ENCODE data around the gene TMEM245.

TMEM245 gene

DNA sequence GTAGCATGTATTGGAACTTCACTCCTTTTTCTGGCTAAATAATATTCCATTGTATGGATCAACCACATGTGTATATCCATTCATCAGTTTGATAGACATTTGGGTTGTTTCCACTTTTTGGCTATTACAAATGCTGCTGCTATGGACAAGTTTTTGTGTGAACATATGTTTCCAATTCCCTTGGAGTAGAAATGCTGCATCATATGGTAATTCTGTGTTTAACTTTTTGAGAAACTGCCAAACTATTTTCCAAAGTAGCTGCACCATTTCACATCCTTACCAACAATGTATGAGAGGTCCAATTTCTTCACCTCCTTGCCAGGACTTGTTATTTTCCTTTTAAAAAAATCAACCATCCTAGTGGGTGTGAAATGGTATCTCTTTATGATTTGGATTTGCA is 38.9 kb upstream of the TMEM245 start:
- Histone ChIP-seq H3K36me3 (ENCODE audit: insufficient read depth, low read length) (no peaks in the 10 kb centered on the region), H2AFZ (ENCODE audit: low read length, unreplicated experiment) (no peak overlapping the region), H3K79me2 (ENCODE audit: control insufficient read depth, insufficient read depth, low read length, unreplicated experiment) (no peaks in the 10 kb centered on the region), H3K27ac (ENCODE audit: low read depth, low read length) (no peak overlapping the region), H3K4me1 (ENCODE audit: control insufficient read depth, insufficient read depth, low read length, unreplicated experiment) (no peaks in the 10 kb centered on the region), H3K4me3 (ENCODE audit: low read depth, low read length) (no peak overlapping the region), H3K27me3 (ENCODE audit: insufficient read depth, low read length) (peaks cover 18% of the 10 kb centered on the region)

DNA sequence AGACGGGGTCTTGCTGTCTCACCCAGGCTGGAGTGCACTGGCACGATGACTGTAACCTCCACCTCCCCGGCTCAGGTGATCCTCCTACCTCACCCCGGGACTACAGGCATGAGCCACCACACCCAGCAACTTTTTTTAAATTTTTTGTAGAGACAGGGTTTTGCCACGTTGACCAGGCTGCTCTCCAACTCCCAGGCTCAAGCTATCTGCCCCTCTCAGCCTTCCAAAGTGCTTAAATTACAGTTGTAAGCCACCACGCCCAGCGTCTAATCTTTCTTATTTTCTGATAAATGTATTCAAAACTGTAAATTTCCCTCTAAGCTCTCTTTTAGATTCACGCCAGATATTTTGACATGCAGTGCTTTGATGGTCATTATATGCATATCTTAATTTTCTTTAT is 37.0 kb upstream of the TMEM245 start:
- Histone ChIP-seq H3K27me3 (ENCODE audit: insufficient read depth, low read length) (peaks cover 13% of the 10 kb centered on the region), H3K79me2 (ENCODE audit: control insufficient read depth, insufficient read depth, low read length, unreplicated experiment) (no peaks in the 10 kb centered on the region), H3K4me1 (ENCODE audit: control insufficient read depth, insufficient read depth, low read length, unreplicated experiment) (no peaks in the 10 kb centered on the region), H3K27ac (ENCODE audit: low read depth, low read length) (no peak overlapping the region), H3K4me3 (ENCODE audit: low read depth, low read length) (no peak overlapping the region), H3K36me3 (ENCODE audit: insufficient read depth, low read length) (no peaks in the 10 kb centered on the region), H2AFZ (ENCODE audit: low read length, unreplicated experiment) (no peak overlapping the region)

- no peak overlapping the region for H3K27ac ChIP-seq (ENCODE audit: low read depth, low read length)
- no peak overlapping the region for H3K4me3 ChIP-seq (ENCODE audit: low read depth, low read length)
- no peaks in the 10 kb centered on the region for H3K79me2 ChIP-seq (ENCODE audit: control insufficient read depth, insufficient read depth, low read length, unreplicated experiment)
- peaks cover 20% of the 10 kb centered on the region; the same call in 1 of the 2 replicates for H3K27me3 ChIP-seq (ENCODE audit: insufficient read depth, low read length)
- no peaks in the 10 kb centered on the region for H3K4me1 ChIP-seq (ENCODE audit: control insufficient read depth, insufficient read depth, low read length, unreplicated experiment)
- H3K36me3 ChIP-seq (ENCODE audit: insufficient read depth, low read length), result no peaks in the 10 kb centered on the region
- no peak overlapping the region for H2AFZ ChIP-seq (ENCODE audit: low read length, unreplicated experiment)
Measured at GRCh38 chr9:109150925-109151545, 31.3 kb upstream of the TMEM245 start.

- Histone ChIP-seq H3K27ac (ENCODE audit: low read depth, low read length) (no peak overlapping the region), H2AFZ (ENCODE audit: low read length, unreplicated experiment) (no peak overlapping the region), H3K4me3 (ENCODE audit: low read depth, low read length) (no peak overlapping the region), H3K4me1 (ENCODE audit: control insufficient read depth, insufficient read depth, low read length, unreplicated experiment) (no peaks in the 10 kb centered on the region), H3K36me3 (ENCODE audit: insufficient read depth, low read length) (no peaks in the 10 kb centered on the region), H3K27me3 (ENCODE audit: insufficient read depth, low read length) (peaks cover 20% of the 10 kb centered on the region; the same call in 1 of the 2 replicates), H3K79me2 (ENCODE audit: control insufficient read depth, insufficient read depth, low read length, unreplicated experiment) (no peaks in the 10 kb centered on the region)
Measured at GRCh38 chr9:109149722-109150121, 30.0 kb upstream of the TMEM245 start.

DNA sequence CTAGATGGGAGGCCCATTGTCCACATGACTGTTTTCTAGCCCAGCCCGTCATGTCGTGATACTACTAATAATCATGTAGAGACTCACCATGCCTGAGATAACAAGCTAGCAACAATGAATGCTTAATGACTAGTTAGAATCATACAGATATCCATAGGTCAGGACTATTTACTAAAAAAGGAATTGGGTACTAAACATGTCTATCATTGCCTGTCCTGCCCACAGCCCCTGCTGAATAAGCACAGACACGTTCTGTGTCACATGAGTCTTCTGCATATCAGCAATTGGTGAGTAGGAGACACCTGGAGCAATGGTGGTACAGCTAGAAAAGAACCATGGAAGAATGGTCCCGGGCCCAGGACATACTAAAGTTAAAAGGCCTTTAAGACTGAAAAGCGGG is 29.3 kb upstream of the TMEM245 start:
- H3K79me2 ChIP-seq (ENCODE audit: control insufficient read depth, insufficient read depth, low read length, unreplicated experiment), result no peaks in the 10 kb centered on the region
- no peak overlapping the region for H3K4me3 ChIP-seq (ENCODE audit: low read depth, low read length)
- H3K4me1 ChIP-seq (ENCODE audit: control insufficient read depth, insufficient read depth, low read length, unreplicated experiment), result peaks cover under 1% of the 10 kb centered on the region
- no peaks in the 10 kb centered on the region for H3K36me3 ChIP-seq (ENCODE audit: insufficient read depth, low read length)
- H3K27ac ChIP-seq (ENCODE audit: low read depth, low read length), result no peak overlapping the region
- H3K27me3 ChIP-seq (ENCODE audit: insufficient read depth, low read length), result peaks cover 16% of the 10 kb centered on the region; the same call in 1 of the 2 replicates
- H2AFZ ChIP-seq (ENCODE audit: low read length, unreplicated experiment), result no peak overlapping the region

DNA sequence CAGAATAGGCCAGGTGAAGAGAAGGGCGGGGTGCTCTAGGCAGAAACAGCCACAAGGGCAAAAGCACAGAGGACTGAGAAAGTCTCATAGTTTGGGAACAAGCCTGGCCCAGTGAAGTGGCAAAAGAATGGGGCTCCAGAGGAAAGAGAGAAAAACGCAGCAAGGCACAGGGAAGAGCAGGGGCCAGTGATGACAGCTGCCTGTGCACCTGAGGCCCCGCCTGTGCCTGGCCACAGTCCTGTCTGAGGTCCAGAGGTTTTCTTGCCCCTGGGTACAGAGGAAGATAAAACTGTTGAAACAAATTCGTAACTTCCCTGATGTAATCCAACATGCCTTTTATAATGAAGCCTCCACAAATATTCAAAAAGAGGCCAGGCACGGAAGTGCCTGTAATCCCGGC is 25.3 kb upstream of the TMEM245 start:
- Histone ChIP-seq H3K36me3 (ENCODE audit: insufficient read depth, low read length) (no peaks in the 10 kb centered on the region), H3K4me3 (ENCODE audit: low read depth, low read length) (no peak overlapping the region), H3K27me3 (ENCODE audit: insufficient read depth, low read length) (0 out of 2 replicates have a peak, but pooled peaks cover 7% of the 10 kb centered on the region), H3K27ac (ENCODE audit: low read depth, low read length) (no peak overlapping the region), H3K4me1 (ENCODE audit: control insufficient read depth, insufficient read depth, low read length, unreplicated experiment) (peaks cover 3% of the 10 kb centered on the region), H2AFZ (ENCODE audit: low read length, unreplicated experiment) (no peak overlapping the region), H3K79me2 (ENCODE audit: control insufficient read depth, insufficient read depth, low read length, unreplicated experiment) (no peaks in the 10 kb centered on the region)

DNA sequence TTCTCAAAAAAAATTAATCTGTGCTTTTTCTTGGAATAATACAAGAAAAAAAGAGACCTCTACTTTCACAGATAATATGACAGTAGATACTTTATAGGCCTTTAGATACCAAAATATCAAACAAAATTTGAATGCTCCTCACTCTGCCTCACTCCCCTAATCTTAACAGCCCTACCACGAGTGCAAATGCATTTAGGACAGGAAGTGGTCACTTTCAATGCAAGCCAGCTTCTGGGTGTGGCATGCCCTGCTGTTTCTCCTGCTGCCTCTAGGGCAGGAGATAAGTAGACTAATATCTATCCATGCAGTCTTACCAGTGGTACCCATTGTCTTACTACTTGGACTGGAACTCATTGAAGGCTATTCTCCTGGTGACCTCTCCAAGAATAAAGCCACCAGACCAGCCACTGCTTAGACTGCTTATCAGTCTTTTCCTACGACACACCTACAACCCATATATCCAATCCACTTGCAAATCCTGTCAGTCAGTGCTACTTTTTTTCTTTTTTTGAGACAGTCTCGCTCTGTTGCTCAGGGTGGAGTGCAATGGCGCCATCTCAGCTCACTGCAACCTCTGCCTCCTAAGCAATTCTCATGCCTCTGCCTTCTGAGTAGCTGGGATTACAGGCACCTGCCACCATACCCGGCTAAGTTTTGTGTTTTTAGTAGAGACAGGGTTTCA is 24.3 kb upstream of the TMEM245 start:
- Histone ChIP-seq H3K4me1 (ENCODE audit: control insufficient read depth, insufficient read depth, low read length, unreplicated experiment) (peaks cover 3% of the 10 kb centered on the region), H3K36me3 (ENCODE audit: insufficient read depth, low read length) (no peaks in the 10 kb centered on the region), H3K27ac (ENCODE audit: low read depth, low read length) (no peak overlapping the region), H2AFZ (ENCODE audit: low read length, unreplicated experiment) (no peak overlapping the region), H3K4me3 (ENCODE audit: low read depth, low read length) (no peak overlapping the region), H3K27me3 (ENCODE audit: insufficient read depth, low read length) (0 out of 2 replicates have a peak, but pooled peaks cover 7% of the 10 kb centered on the region), H3K79me2 (ENCODE audit: control insufficient read depth, insufficient read depth, low read length, unreplicated experiment) (no peaks in the 10 kb centered on the region)

GRCh38 chr9:109141375-109141774 is 21.6 kb upstream of the TMEM245 start:
- Histone ChIP-seq H3K36me3 (ENCODE audit: insufficient read depth, low read length) (no peaks in the 10 kb centered on the region), H3K4me1 (ENCODE audit: control insufficient read depth, insufficient read depth, low read length, unreplicated experiment) (peaks cover 3% of the 10 kb centered on the region), H2AFZ (ENCODE audit: low read length, unreplicated experiment) (no peak overlapping the region), H3K27ac (ENCODE audit: low read depth, low read length) (no peak overlapping the region), H3K27me3 (ENCODE audit: insufficient read depth, low read length) (no peaks in the 10 kb centered on the region), H3K79me2 (ENCODE audit: control insufficient read depth, insufficient read depth, low read length, unreplicated experiment) (no peaks in the 10 kb centered on the region), H3K4me3 (ENCODE audit: low read depth, low read length) (no peak overlapping the region)

GRCh38 chr9:109139851-109140250 is 20.1 kb upstream of the TMEM245 start:
- Histone ChIP-seq H3K4me1 (ENCODE audit: control insufficient read depth, insufficient read depth, low read length, unreplicated experiment) (peaks cover 3% of the 10 kb centered on the region), H2AFZ (ENCODE audit: low read length, unreplicated experiment) (no peak overlapping the region), H3K27ac (ENCODE audit: low read depth, low read length) (no peak overlapping the region), H3K36me3 (ENCODE audit: insufficient read depth, low read length) (no peaks in the 10 kb centered on the region), H3K4me3 (ENCODE audit: low read depth, low read length) (no peak overlapping the region), H3K79me2 (ENCODE audit: control insufficient read depth, insufficient read depth, low read length, unreplicated experiment) (no peaks in the 10 kb centered on the region), H3K27me3 (ENCODE audit: insufficient read depth, low read length) (no peaks in the 10 kb centered on the region)

- Histone ChIP-seq H3K27me3 (ENCODE audit: insufficient read depth, low read length) (no peaks in the 10 kb centered on the region), H3K4me3 (ENCODE audit: low read depth, low read length) (no peak overlapping the region), H3K79me2 (ENCODE audit: control insufficient read depth, insufficient read depth, low read length, unreplicated experiment) (no peaks in the 10 kb centered on the region), H3K27ac (ENCODE audit: low read depth, low read length) (no peak overlapping the region), H3K4me1 (ENCODE audit: control insufficient read depth, insufficient read depth, low read length, unreplicated experiment) (no peaks in the 10 kb centered on the region), H2AFZ (ENCODE audit: low read length, unreplicated experiment) (no peak overlapping the region), H3K36me3 (ENCODE audit: insufficient read depth, low read length) (no peaks in the 10 kb centered on the region)
Measured at GRCh38 chr9:109138421-109138820, 18.7 kb upstream of the TMEM245 start.

GRCh38 chr9:109134167-109134578 is 14.4 kb upstream of the TMEM245 start:
- Histone ChIP-seq H3K27me3 (ENCODE audit: insufficient read depth, low read length) (no peaks in the 10 kb centered on the region), H3K27ac (ENCODE audit: low read depth, low read length) (no peak overlapping the region), H3K4me3 (ENCODE audit: low read depth, low read length) (no peak overlapping the region), H3K79me2 (ENCODE audit: control insufficient read depth, insufficient read depth, low read length, unreplicated experiment) (no peaks in the 10 kb centered on the region), H3K36me3 (ENCODE audit: insufficient read depth, low read length) (no peaks in the 10 kb centered on the region), H2AFZ (ENCODE audit: low read length, unreplicated experiment) (no peak overlapping the region), H3K4me1 (ENCODE audit: control insufficient read depth, insufficient read depth, low read length, unreplicated experiment) (no peaks in the 10 kb centered on the region)
